Nephron (organoid): Measurements from ENCODE around the gene DENND4A.

Source experiments
- H3K27ac Mint-ChIP-seq, 3 experiments: 2 replicates each; pipeline ENCODE4 v1.8.0; 2020; ENCODE audit warnings: mixed read lengths in 3 of 3, mild to moderate bottlenecking in 2 of 3, moderate library complexity in 1 of 3
- H3K27me3 Mint-ChIP-seq: 2 replicates; pipeline ENCODE4 v1.8.0; 2021; ENCODE audit warnings: low read depth, mild to moderate bottlenecking, moderate library complexity, mixed read lengths
- H3K36me3 Mint-ChIP-seq: 2 replicates; pipeline ENCODE4 v1.8.0; 2020; ENCODE audit warnings: low read depth, mixed read lengths
- H3K4me1 Mint-ChIP-seq: 2 replicates; pipeline ENCODE4 v1.8.0; 2020; ENCODE audit warnings: mixed read lengths
- H3K4me3 Mint-ChIP-seq, 3 experiments: 2 replicates each; pipeline ENCODE4 v1.8.0; 2020; ENCODE audit warnings: mild to moderate bottlenecking in 3 of 3, mixed read lengths in 3 of 3, moderate library complexity in 2 of 3
- H3K9me3 Mint-ChIP-seq: 2 replicates; pipeline ENCODE4 v1.8.0; 2020; ENCODE audit warnings: mixed read lengths
- TF ChIP-seq, protein P1 (sequence below), 3 experiments: fragments of 200-600 bp; sonication (generic); IDR thresholded peaks; one replicate each; pipeline ENCODE4 v1.5.0; 2021; ENCODE audit warnings: antibody characterized with exemption in 3 of 3; ENCODE audit not compliant: unreplicated experiment in 3 of 3

The DENND4A gene

DNA sequence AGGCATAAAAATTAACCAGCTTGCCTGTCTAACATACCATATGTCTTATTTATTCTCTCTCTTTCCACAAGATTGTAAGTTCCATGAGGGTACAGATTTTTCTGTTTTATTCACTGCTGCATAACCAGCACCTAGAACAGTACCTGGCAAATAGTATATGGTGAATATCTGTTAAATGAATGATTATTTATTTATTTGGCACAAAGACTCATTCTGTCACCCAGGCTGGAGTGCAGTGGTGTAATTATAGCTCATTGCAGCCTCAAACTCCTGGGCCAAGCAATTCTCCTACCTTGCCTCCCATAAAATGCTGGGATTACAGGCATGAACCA lies 24.9 kb downstream of the DENND4A start:
- H3K36me3 Mint-ChIP-seq: no peaks in the 10 kb centered on the region
- H3K4me1 Mint-ChIP-seq: peaks cover 8% of the 10 kb centered on the region
- H3K4me3 Mint-ChIP-seq: no peak overlapping the region
- TF ChIP-seq, protein P1, sequence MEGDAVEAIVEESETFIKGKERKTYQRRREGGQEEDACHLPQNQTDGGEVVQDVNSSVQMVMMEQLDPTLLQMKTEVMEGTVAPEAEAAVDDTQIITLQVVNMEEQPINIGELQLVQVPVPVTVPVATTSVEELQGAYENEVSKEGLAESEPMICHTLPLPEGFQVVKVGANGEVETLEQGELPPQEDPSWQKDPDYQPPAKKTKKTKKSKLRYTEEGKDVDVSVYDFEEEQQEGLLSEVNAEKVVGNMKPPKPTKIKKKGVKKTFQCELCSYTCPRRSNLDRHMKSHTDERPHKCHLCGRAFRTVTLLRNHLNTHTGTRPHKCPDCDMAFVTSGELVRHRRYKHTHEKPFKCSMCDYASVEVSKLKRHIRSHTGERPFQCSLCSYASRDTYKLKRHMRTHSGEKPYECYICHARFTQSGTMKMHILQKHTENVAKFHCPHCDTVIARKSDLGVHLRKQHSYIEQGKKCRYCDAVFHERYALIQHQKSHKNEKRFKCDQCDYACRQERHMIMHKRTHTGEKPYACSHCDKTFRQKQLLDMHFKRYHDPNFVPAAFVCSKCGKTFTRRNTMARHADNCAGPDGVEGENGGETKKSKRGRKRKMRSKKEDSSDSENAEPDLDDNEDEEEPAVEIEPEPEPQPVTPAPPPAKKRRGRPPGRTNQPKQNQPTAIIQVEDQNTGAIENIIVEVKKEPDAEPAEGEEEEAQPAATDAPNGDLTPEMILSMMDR (IDR thresholded peaks at IDR 0.05; ENCODE audit: unreplicated experiment in 3 of 3): no peak
- no peaks in the 10 kb centered on the region for H3K27me3 Mint-ChIP-seq
- H3K27ac Mint-ChIP-seq: peak overlapping the region in 1 of 3 experiments; percentile 5
- H3K9me3 Mint-ChIP-seq: no peaks in the 10 kb centered on the region

DNA sequence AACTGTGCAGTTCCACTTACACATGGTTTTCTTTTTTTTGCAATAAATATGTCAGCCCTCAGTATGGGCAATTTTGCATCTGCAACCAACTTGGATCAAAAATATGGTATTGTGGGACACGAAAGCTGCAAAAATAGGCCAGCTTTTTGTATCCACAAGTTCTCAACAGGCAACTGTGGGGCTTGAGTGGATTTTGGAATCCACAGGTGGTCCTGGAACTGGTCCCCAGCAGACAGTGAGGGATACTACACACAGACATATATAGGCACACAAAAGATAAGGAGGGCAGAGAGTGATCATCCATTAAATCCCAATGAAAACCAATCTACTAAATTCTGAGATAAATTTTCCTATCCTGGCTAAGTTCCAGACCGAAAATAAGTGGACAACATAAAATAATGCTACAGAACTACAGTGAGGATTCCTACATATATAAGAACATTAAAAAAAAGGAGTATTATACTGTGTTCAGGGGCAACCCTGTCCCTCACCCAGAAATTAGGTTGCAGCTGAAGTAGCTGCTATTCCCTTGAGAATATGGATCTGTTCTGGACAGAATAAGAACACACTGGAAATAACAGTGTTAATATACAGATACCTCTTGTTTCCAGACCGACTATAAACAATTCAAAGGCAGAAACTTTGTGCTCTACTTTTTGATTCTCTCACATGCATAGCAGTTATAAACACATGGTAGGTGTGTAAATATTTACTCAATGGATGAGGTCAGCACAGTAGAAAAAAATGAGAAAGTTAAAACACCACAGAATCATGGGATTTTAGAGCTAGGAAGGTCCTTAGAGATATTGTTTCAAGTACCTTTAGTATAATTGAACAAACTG lies 25.4 kb downstream of the DENND4A start:
- H3K36me3 Mint-ChIP-seq: no peaks in the 10 kb centered on the region
- H3K9me3 Mint-ChIP-seq: no peaks in the 10 kb centered on the region
- no peaks in the 10 kb centered on the region for H3K27me3 Mint-ChIP-seq

DNA sequence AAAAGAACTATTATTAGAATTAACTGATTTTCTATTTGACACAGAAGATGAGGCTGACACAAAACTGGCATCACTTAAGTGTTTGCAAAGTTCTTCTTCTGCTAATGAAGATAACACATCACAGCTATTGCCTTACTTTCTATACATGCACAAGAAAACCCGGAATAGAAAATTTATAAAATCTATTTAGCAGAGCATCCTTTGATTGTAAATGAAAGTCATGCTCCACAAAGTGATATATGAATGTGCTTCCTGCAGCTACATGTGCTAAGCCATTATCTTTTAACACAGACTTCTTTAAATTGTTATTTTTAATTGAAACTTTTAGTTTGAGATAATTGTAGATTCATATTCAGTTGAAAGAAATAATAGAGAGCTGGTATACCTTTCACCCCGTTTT lies 27.0 kb downstream of the DENND4A start:
- Mint-ChIP-seq H3K9me3 (no peaks in the 10 kb centered on the region), H3K27ac (no peak overlapping the region), H3K27me3 (no peaks in the 10 kb centered on the region), H3K4me1 (peaks cover 13% of the 10 kb centered on the region), H3K36me3 (no peaks in the 10 kb centered on the region), H3K4me3 (no peak overlapping the region)
- TF ChIP-seq, protein P1 (IDR thresholded peaks at IDR 0.05; ENCODE audit: unreplicated experiment in 3 of 3): no peak

More for the DNA sequence above, 25.4 kb downstream of the DENND4A start:
- H3K4me3 Mint-ChIP-seq: no peak overlapping the region
- peaks cover 8% of the 10 kb centered on the region for H3K4me1 Mint-ChIP-seq
- TF ChIP-seq, protein P1 (IDR thresholded peaks at IDR 0.05; ENCODE audit: unreplicated experiment in 3 of 3): no peak
- peak overlapping the region in 2 of 3 experiments; percentile 5 to 21 for H3K27ac Mint-ChIP-seq

DNA sequence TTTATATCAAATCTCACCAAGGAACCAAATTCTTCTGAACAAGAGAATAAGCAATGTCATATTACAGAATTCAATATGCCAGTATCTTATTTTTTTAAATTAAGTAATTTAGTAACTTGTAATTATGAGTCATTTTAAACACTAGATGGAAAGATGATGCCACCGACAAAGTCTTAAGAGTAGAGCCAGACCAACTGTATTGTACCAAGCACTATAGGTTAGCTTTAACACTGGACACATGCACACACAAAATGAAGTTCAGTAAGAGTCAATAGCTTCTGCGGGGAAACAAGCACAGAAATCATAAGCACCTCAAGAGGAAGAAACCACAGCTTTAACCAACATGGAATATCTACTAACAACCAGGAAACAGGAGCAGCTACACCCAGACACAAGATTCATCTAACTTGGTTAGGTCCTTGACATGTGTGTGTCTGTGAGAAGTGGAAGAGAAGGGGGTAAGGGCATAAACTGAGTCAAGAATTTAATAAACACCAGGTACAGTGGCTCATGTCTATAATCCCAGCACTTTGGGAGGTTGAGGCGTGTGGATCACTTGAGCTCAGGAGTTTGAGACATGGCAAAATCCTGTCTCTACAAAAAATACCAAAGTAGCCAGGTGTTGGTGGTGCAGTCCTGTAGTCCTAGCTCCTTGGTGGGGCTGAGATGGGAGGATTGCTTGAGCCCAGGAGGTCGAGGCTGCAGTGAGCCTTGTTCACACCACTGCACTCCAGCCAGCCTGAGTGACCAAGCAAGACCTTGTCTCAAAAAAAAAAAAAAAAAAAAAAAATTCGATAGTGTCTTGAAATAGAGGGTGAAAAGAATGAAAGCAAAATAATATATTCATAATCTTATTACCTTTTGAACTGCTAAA lies 28.9 kb downstream of the DENND4A start:
- Mint-ChIP-seq H3K27ac (no peak overlapping the region), H3K27me3 (no peaks in the 10 kb centered on the region), H3K9me3 (no peaks in the 10 kb centered on the region), H3K4me1 (peaks cover 13% of the 10 kb centered on the region), H3K4me3 (no peak overlapping the region), H3K36me3 (no peaks in the 10 kb centered on the region)
- TF ChIP-seq, protein P1 (IDR thresholded peaks at IDR 0.05; ENCODE audit: unreplicated experiment in 3 of 3): no peak

DNA sequence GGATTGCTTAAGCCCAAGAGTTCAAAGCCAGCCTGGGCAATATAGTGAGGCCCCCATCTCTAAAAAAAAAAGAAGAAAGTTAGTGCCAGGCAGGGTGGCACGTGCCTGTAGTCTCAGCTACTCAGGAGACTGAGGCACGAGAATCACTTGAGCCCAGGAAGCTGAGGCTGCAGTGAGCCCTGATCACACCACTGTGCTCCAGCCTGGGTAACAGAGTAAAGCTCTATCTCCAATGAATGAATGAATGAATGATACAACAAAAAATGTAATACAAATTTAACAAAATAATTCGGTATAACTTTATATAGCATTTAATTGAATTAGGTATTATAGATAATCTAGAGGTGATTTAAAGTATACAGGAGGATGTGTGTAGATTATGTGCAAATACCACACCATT lies 29.7 kb downstream of the DENND4A start:
- TF ChIP-seq, protein P1 (IDR thresholded peaks at IDR 0.05; ENCODE audit: unreplicated experiment in 3 of 3): no peak
- no peak overlapping the region for H3K27ac Mint-ChIP-seq
- no peaks in the 10 kb centered on the region for H3K9me3 Mint-ChIP-seq
- peaks cover 13% of the 10 kb centered on the region for H3K4me1 Mint-ChIP-seq
- H3K36me3 Mint-ChIP-seq: no peaks in the 10 kb centered on the region
- no peaks in the 10 kb centered on the region for H3K27me3 Mint-ChIP-seq
- no peak overlapping the region for H3K4me3 Mint-ChIP-seq
